HepG2 (cell line): ENCODE data around the gene SMYD2. TPM values are rescaled to one million over a fixed set of nuclear protein-coding genes. Genes with fewer than 3 reads are reported as not detected.
A peak's percentile ranks its signal among the peaks of the same experiment; 100 is the strongest.

ENCODE experiments used
- GABPB1 ChIP-seq: IDR thresholded peaks from 2 replicates; pipeline ENCODE4 v1.6.1; 2016; ENCODE audit warnings: mild to moderate bottlenecking, missing genetic modification reagents, moderate library complexity, missing compliant biosample characterization
- KLF15 ChIP-seq: sonication (generic); formaldehyde crosslinking; IDR thresholded peaks from 2 replicates; pipeline ENCODE4 v1.8.1; 2023; ENCODE audit warnings: borderline replicate concordance, mild to moderate bottlenecking, inconsistent platforms, missing genetic modification reagents, mixed read lengths
- NKX3-1 ChIP-seq: sonication (generic); formaldehyde crosslinking; IDR thresholded peaks from 2 replicates; pipeline ENCODE4 v1.5.0; 2020; ENCODE audit warnings: missing genetic modification reagents
- NR2F6 ChIP-seq, 2 experiments: IDR thresholded peaks; 2 replicates each; pipeline ENCODE4 v1.6.1; 2016; ENCODE audit warnings: antibody characterized with exemption in 1 of 2, mild to moderate bottlenecking in 1 of 2
- PHF8 ChIP-seq: sonication (generic); formaldehyde crosslinking; IDR thresholded peaks from 2 replicates; pipeline ENCODE4 v1.5.0; 2020; ENCODE audit warnings: missing genetic modification reagents
- RARG ChIP-seq: sonication (generic); formaldehyde crosslinking; IDR thresholded peaks from 2 replicates; pipeline ENCODE4 v1.4.0; 2020; ENCODE audit warnings: low read depth, mild to moderate bottlenecking, missing genetic modification reagents
- TBL1XR1 ChIP-seq: fragments of 150-350 bp; IDR thresholded peaks from 2 replicates; pipeline ENCODE4 v1.6.1; 2014; ENCODE audit warnings: borderline replicate concordance, low read length; ENCODE audit not compliant: partially characterized antibody
- TGIF2 ChIP-seq: IDR thresholded peaks from 2 replicates; pipeline ENCODE4 v1.6.1; 2016; ENCODE audit warnings: control low read depth, missing compliant biosample characterization
- THYN1 ChIP-seq: sonication (generic); formaldehyde crosslinking; IDR thresholded peaks from 2 replicates; pipeline ENCODE4 v1.8.1; 2023; ENCODE audit warnings: low read depth, mild to moderate bottlenecking, moderate library complexity, missing genetic modification reagents, borderline replicate concordance
- XBP1 ChIP-seq: sonication (generic); formaldehyde crosslinking; IDR thresholded peaks from 2 replicates; pipeline ENCODE4 v1.5.0; 2020; ENCODE audit warnings: missing genetic modification reagents
- ZC3H4 ChIP-seq: sonication (generic); formaldehyde crosslinking; IDR thresholded peaks from 2 replicates; pipeline ENCODE4 v1.4.0; 2020; ENCODE audit warnings: missing genetic modification reagents, borderline replicate concordance
- ZFP36L1 ChIP-seq: sonication (generic); formaldehyde crosslinking; IDR thresholded peaks from 2 replicates; pipeline ENCODE4 v1.8.0; 2022; ENCODE audit warnings: mild to moderate bottlenecking, missing genetic modification reagents, moderate library complexity
- ZFYVE20 ChIP-seq: sonication (generic); formaldehyde crosslinking; IDR thresholded peaks from 2 replicates; pipeline ENCODE4 v1.8.0; 2023; ENCODE audit warnings: low read depth, mild to moderate bottlenecking, moderate library complexity, missing genetic modification reagents, borderline replicate concordance
- ZNF101 ChIP-seq: sonication (generic); formaldehyde crosslinking; IDR thresholded peaks from 2 replicates; pipeline ENCODE4 v1.4.0; 2020; ENCODE audit warnings: mild to moderate bottlenecking, low read depth, missing genetic modification reagents, borderline replicate concordance
- ZNF510 ChIP-seq: sonication (generic); formaldehyde crosslinking; IDR thresholded peaks from 2 replicates; pipeline ENCODE4 v1.4.0; 2020; ENCODE audit warnings: low read depth, mild to moderate bottlenecking, missing genetic modification reagents
- ZNF75D ChIP-seq: sonication (generic); formaldehyde crosslinking; IDR thresholded peaks from 2 replicates; pipeline ENCODE4 v1.8.1; 2023; ENCODE audit warnings: missing genetic modification reagents, mild to moderate bottlenecking, borderline replicate concordance
- ZNF772 ChIP-seq: sonication (generic); formaldehyde crosslinking; IDR thresholded peaks from 2 replicates; pipeline ENCODE4 v1.5.0; 2020; ENCODE audit warnings: mild to moderate bottlenecking, missing genetic modification reagents
- ZNF775 ChIP-seq: sonication (generic); formaldehyde crosslinking; IDR thresholded peaks from 2 replicates; pipeline ENCODE4 v1.4.0; 2020; ENCODE audit warnings: missing genetic modification reagents, mild to moderate bottlenecking, moderate library complexity, borderline replicate concordance
- ZNF850 ChIP-seq: sonication (generic); formaldehyde crosslinking; conservative IDR thresholded peaks from 2 replicates; pipeline ENCODE4 v1.9.0; 2021; ENCODE audit warnings: mild to moderate bottlenecking, missing genetic modification reagents
- ZSCAN20 ChIP-seq: sonication (generic); formaldehyde crosslinking; IDR thresholded peaks from 2 replicates; pipeline ENCODE4 v1.4.0; 2020; ENCODE audit warnings: missing genetic modification reagents, mild to moderate bottlenecking, borderline replicate concordance
- polyA plus RNA-seq, 8 experiments: library from polyadenylated mRNA; depleted of rRNA in 3 of 8; stranded (reverse) in 7 of 8; unstranded in 1 of 8; fragments of >200 nt; fragmentation: Illumina TruSeq in 4 of 8; extraction: Trizol in 4 of 8; gene quantifications; 2 replicates each; pipeline versions ENCODE4 v1.2.1 to v1.2.3, GENCODE V29; 2011 to 2016; ENCODE audit warnings: low read depth in 4 of 8, missing spikeins in 1 of 8, mixed read lengths in 1 of 8; ENCODE audit not compliant: insufficient read depth in 1 of 8
- total RNA-seq, 5 experiments: library from RNA; depleted of rRNA; stranded (reverse); fragments of >200 nt; fragmentation: Illumina TruSeq; extraction: Trizol; gene quantifications; 2 replicates each; pipeline ENCODE4 v1.2.3, GENCODE V29; 2016; ENCODE audit warnings: low read depth in 1 of 5
- TF ChIP-seq, protein P1 (sequence below): sonication (generic); formaldehyde crosslinking; IDR thresholded peaks from 2 replicates; pipeline ENCODE4 v1.5.0; 2020; ENCODE audit warnings: missing genetic modification reagents, mild to moderate bottlenecking, borderline replicate concordance
- TF ChIP-seq, protein P2 (sequence below), 2 experiments: sonication (generic) in 1 of 2; formaldehyde crosslinking in 1 of 2; IDR thresholded peaks; 2 replicates each; pipeline versions ENCODE4 v1.4.0 to v1.6.1; 2018 to 2020; ENCODE audit warnings: missing genetic modification reagents in 2 of 2, borderline replicate concordance in 1 of 2, low read depth in 1 of 2, mild to moderate bottlenecking in 1 of 2, missing biosample characterization in 1 of 2
- TF ChIP-seq, protein P3 (sequence below): sonication (generic); formaldehyde crosslinking; conservative IDR thresholded peaks from 2 replicates; pipeline ENCODE4 v1.4.0; 2020; ENCODE audit warnings: mild to moderate bottlenecking, missing genetic modification reagents, moderate library complexity

SMYD2 gene
- total and polyA plus RNA-seq, 2 of the 13 experiments (the other 11 are each of a cell fraction or from before 2014, with no cell fraction given), result 72.7 to 139 TPM

DNA sequence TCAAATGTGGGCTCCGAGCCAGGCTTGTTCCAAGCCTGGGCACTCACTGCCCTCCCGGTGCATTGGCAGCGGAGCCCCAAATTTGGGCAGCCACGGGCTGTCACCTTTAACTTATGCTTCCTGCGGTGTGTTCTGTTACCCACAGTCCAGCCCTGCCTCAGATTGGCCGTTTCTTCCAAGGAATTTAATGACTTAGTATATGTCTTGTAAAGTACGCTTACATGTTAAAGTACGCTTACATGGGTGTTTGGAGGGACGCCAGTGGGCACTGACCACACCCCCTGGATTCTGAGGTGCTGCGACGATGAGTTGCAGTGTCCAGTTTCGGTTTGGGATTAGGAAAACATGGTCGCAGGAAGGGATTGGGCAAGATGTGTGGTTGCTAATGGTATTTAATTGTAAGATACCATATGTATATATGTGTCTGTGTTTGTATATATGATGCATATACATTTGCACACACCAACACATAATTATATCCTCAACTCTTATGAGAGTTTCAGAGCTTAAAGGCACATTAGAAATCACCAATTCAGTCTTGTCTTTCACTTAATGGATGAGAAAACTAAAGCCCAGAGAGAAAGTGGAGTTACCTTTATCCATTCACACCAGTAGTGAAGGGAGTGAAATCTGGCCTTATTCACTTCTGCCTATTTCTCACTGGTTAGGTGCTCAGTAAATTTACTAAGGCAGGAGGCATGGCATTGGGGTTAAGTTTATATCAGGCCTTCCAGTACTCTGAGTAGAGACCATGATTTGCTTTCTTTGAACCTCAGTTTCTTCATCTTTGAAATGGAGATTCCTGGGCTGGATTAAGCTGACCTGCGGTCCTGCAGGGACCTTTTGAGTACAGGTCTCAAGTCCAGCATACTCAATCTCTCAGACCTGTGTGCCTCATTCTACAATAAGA, 1.0 kb downstream of the SMYD2 start (continued):
- TF ChIP-seq KLF15 (CRISPR knock-in tag) (no peak), PHF8 (CRISPR knock-in tag) (peak; percentile 8; the same call in 1 of the 2 replicates), TGIF2 (peak; percentile 58), ZNF510 (no peak), TBL1XR1 (no peak), ZC3H4 (CRISPR knock-in tag) (no peak), RARG (CRISPR knock-in tag) (no peak), ZNF101 (no peak), ZFYVE20 (CRISPR knock-in tag) (0 out of 2 replicates have a peak, but pooled peaks have one; percentile 52), ZFP36L1 (CRISPR knock-in tag) (no peak), NR2F6 (IDR thresholded peaks at IDR 0.05) (no peak), NR2F6 (CRISPR knock-in tag; IDR thresholded peaks at IDR 0.05) (no peak), ZSCAN20 (no peak), NKX3-1 (no peak), ZNF772 (no peak), ZNF850 (CRISPR knock-in tag) (no peak), ZNF775 (CRISPR knock-in tag) (no peak), GABPB1 (CRISPR knock-in tag) (no peak), THYN1 (no peak), ZNF75D (no peak), XBP1 (CRISPR knock-in tag) (no peak)
- TF ChIP-seq, protein P1, sequence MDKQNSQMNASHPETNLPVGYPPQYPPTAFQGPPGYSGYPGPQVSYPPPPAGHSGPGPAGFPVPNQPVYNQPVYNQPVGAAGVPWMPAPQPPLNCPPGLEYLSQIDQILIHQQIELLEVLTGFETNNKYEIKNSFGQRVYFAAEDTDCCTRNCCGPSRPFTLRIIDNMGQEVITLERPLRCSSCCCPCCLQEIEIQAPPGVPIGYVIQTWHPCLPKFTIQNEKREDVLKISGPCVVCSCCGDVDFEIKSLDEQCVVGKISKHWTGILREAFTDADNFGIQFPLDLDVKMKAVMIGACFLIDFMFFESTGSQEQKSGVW (CRISPR knock-in tag), result no peak
- TF ChIP-seq, protein P2, sequence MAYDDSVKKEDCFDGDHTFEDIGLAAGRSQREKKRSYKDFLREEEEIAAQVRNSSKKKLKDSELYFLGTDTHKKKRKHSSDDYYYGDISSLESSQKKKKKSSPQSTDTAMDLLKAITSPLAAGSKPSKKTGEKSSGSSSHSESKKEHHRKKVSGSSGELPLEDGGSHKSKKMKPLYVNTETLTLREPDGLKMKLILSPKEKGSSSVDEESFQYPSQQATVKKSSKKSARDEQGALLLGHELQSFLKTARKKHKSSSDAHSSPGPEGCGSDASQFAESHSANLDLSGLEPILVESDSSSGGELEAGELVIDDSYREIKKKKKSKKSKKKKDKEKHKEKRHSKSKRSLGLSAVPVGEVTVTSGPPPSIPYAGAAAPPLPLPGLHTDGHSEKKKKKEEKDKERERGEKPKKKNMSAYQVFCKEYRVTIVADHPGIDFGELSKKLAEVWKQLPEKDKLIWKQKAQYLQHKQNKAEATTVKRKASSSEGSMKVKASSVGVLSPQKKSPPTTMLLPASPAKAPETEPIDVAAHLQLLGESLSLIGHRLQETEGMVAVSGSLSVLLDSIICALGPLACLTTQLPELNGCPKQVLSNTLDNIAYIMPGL (CRISPR knock-in tag; IDR thresholded peaks at IDR 0.05; ENCODE audit: borderline replicate concordance in 1 of 2, low read depth in 1 of 2), result no peak; a peak in 1 of 4 replicates
- TF ChIP-seq, protein P3, sequence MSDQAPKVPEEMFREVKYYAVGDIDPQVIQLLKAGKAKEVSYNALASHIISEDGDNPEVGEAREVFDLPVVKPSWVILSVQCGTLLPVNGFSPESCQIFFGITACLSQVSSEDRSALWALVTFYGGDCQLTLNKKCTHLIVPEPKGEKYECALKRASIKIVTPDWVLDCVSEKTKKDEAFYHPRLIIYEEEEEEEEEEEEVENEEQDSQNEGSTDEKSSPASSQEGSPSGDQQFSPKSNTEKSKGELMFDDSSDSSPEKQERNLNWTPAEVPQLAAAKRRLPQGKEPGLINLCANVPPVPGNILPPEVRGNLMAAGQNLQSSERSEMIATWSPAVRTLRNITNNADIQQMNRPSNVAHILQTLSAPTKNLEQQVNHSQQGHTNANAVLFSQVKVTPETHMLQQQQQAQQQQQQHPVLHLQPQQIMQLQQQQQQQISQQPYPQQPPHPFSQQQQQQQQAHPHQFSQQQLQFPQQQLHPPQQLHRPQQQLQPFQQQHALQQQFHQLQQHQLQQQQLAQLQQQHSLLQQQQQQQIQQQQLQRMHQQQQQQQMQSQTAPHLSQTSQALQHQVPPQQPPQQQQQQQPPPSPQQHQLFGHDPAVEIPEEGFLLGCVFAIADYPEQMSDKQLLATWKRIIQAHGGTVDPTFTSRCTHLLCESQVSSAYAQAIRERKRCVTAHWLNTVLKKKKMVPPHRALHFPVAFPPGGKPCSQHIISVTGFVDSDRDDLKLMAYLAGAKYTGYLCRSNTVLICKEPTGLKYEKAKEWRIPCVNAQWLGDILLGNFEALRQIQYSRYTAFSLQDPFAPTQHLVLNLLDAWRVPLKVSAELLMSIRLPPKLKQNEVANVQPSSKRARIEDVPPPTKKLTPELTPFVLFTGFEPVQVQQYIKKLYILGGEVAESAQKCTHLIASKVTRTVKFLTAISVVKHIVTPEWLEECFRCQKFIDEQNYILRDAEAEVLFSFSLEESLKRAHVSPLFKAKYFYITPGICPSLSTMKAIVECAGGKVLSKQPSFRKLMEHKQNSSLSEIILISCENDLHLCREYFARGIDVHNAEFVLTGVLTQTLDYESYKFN (CRISPR knock-in tag), result 0 out of 2 replicates have a peak, but pooled peaks have one; percentile 5
